ENCODE results near the gene ACHE. TPM values are rescaled to one million over a fixed set of nuclear protein-coding genes. Genes with fewer than 3 reads are reported as not detected.
"Not testable (repeated sequence)": the region's sequence is repeated elsewhere in the genome, so short reads cannot be mapped to it uniquely, and the experiment has no call there.

ACHE gene
- total and polyA plus RNA-seq, 2 experiments from 2014 or later = not detected

- in situ Hi-C loops (cut with MboI) = loop anchor here (25.0 kb wide), 1 partner anchor 399 kb away; the partner anchor contains the start of gene SPACDR
- Histone ChIP-seq H4K20me1 (ENCODE audit: insufficient read depth) (no peaks in the 10 kb centered on the region), H3K9me3 (ENCODE audit: low read depth) (no peaks in the 10 kb centered on the region), H3K4me3 (no peak overlapping the region), H3F3A (ENCODE audit: insufficient read depth) (peaks cover 13% of the 10 kb centered on the region), H3K4me1 (ENCODE audit: insufficient read depth) (no peaks in the 10 kb centered on the region), H3K36me3 (ENCODE audit: low read depth) (no peaks in the 10 kb centered on the region; the same call in 1 of the 2 replicates), H3K4me2 (ENCODE audit: unreplicated experiment) (no peak overlapping the region), H3K9ac (no peak overlapping the region), H3K27me3 (replicated peaks; ENCODE audit: insufficient read depth) (no peaks in the 10 kb centered on the region), H3K9me2 (ENCODE audit: insufficient read depth) (no peaks in the 10 kb centered on the region), H2AFZ (no peak overlapping the region), H3K79me2 (ENCODE audit: insufficient read depth) (no peaks in the 10 kb centered on the region), H3K27ac (no peak overlapping the region)
- no peak for DNase-seq
- TF ChIP-seq EZH2phosphoT487 (IDR thresholded peaks at IDR 0.05; ENCODE audit: insufficient read depth, low read depth) = no peak
- no peak for TF ChIP-seq EZH2 (IDR thresholded peaks at IDR 0.05; ENCODE audit: insufficient read depth, poor library complexity, severe bottlenecking)
- WGBS, 2 experiments (ENCODE audit: low coverage in 1 of 2, low lambda C conversion rate in 2 of 2, missing lambda C conversion rate in 2 of 2) = 86% methylated on average over 17 to 18 of the region's 18 CpGs
Measured at GRCh38 chr7:100860702-100861615, 34.7 kb downstream of the ACHE start.

GRCh38 chr7:100859856-100860255 is 35.8 kb downstream of the ACHE start:
- no peaks in the 10 kb centered on the region for H3K9me3 ChIP-seq (ENCODE audit: low read depth)
- no peak overlapping the region for H2AFZ ChIP-seq
- no peak overlapping the region for H3K4me3 ChIP-seq
- TF ChIP-seq EZH2phosphoT487 (IDR thresholded peaks at IDR 0.05; ENCODE audit: insufficient read depth, low read depth) (no peak), EZH2 (IDR thresholded peaks at IDR 0.05; ENCODE audit: insufficient read depth, poor library complexity, severe bottlenecking) (no peak)
- H3K4me2 ChIP-seq (ENCODE audit: unreplicated experiment) = no peak overlapping the region
- peaks cover 4% of the 10 kb centered on the region; the same call in 1 of the 2 replicates for H3F3A ChIP-seq (ENCODE audit: insufficient read depth)
- H3K79me2 ChIP-seq (ENCODE audit: insufficient read depth) = no peaks in the 10 kb centered on the region
- in situ Hi-C loops (cut with MboI) = loop anchor here (10.0 to 25.0 kb wide), 2 partner anchors 145 to 398 kb away; partner anchors contain the start of gene SPACDR
- H3K9ac ChIP-seq = no peak overlapping the region
- H3K9me2 ChIP-seq (ENCODE audit: insufficient read depth) = no peaks in the 10 kb centered on the region
- H3K36me3 ChIP-seq (ENCODE audit: low read depth) = no peaks in the 10 kb centered on the region; the same call in 1 of the 2 replicates
- H3K27ac ChIP-seq = no peak overlapping the region
- 84 to 86% methylated on average over 15 of the region's 15 CpGs for WGBS, 2 experiments (ENCODE audit: low coverage in 1 of 2, low lambda C conversion rate in 2 of 2, missing lambda C conversion rate in 2 of 2)
- DNase-seq = no peak
- no peaks in the 10 kb centered on the region for H4K20me1 ChIP-seq (ENCODE audit: insufficient read depth)
- no peaks in the 10 kb centered on the region for H3K27me3 ChIP-seq (replicated peaks; ENCODE audit: insufficient read depth)
- H3K4me1 ChIP-seq (ENCODE audit: insufficient read depth) = no peaks in the 10 kb centered on the region

GRCh38 chr7:100856871-100857282 is 38.8 kb downstream of the ACHE start:
- TF ChIP-seq EZH2 (IDR thresholded peaks at IDR 0.05; ENCODE audit: insufficient read depth, poor library complexity, severe bottlenecking) (no peak), EZH2phosphoT487 (IDR thresholded peaks at IDR 0.05; ENCODE audit: insufficient read depth, low read depth) (no peak)
- in situ Hi-C loops (cut with MboI) = loop anchor here (10.0 to 25.0 kb wide), 2 partner anchors 142 to 395 kb away; partner anchors contain the start of gene SPACDR

GRCh38 chr7:100855515-100855914 is 40.2 kb downstream of the ACHE start:
- no peaks in the 10 kb centered on the region for H3K9me2 ChIP-seq (ENCODE audit: insufficient read depth)
- in situ Hi-C loops (cut with MboI) = loop anchor here (10.0 to 25.0 kb wide), 2 partner anchors 141 to 393 kb away; partner anchors contain the start of gene SPACDR
- WGBS, 2 experiments (ENCODE audit: low coverage in 1 of 2, low lambda C conversion rate in 2 of 2, missing lambda C conversion rate in 2 of 2) = 89 to 90% methylated on average over 10 of the region's 10 CpGs
- no peaks in the 10 kb centered on the region for H3K36me3 ChIP-seq (ENCODE audit: low read depth)
- no peak overlapping the region for H3K4me3 ChIP-seq
- H3K27ac ChIP-seq = no peak overlapping the region
- no peaks in the 10 kb centered on the region for H3K4me1 ChIP-seq (ENCODE audit: insufficient read depth)
- no peak for TF ChIP-seq EZH2 (IDR thresholded peaks at IDR 0.05; ENCODE audit: insufficient read depth, poor library complexity, severe bottlenecking)
- H3K4me2 ChIP-seq (ENCODE audit: unreplicated experiment) = no peak overlapping the region
- DNase-seq = no peak
- no peak overlapping the region for H3K9ac ChIP-seq
- no peaks in the 10 kb centered on the region for H4K20me1 ChIP-seq (ENCODE audit: insufficient read depth)
- H3K27me3 ChIP-seq (replicated peaks; ENCODE audit: insufficient read depth) = no peaks in the 10 kb centered on the region
- no peaks in the 10 kb centered on the region for H3F3A ChIP-seq (ENCODE audit: insufficient read depth)
- no peak overlapping the region for H2AFZ ChIP-seq
- no peaks in the 10 kb centered on the region for H3K9me3 ChIP-seq (ENCODE audit: low read depth)
- H3K79me2 ChIP-seq (ENCODE audit: insufficient read depth) = 0 out of 2 replicates have a peak, but pooled peaks cover 3% of the 10 kb centered on the region

More at GRCh38 chr7:100856871-100857282, 38.8 kb downstream of the ACHE start:
- Histone ChIP-seq H3K4me1 (ENCODE audit: insufficient read depth) (no peaks in the 10 kb centered on the region), H3K4me3 (no peak overlapping the region), H3K79me2 (ENCODE audit: insufficient read depth) (0 out of 2 replicates have a peak, but pooled peaks cover 3% of the 10 kb centered on the region), H2AFZ (no peak overlapping the region), H3K27ac (no peak overlapping the region), H3K36me3 (ENCODE audit: low read depth) (no peaks in the 10 kb centered on the region; the same call in 1 of the 2 replicates), H3K27me3 (replicated peaks; ENCODE audit: insufficient read depth) (no peaks in the 10 kb centered on the region), H4K20me1 (ENCODE audit: insufficient read depth) (no peaks in the 10 kb centered on the region), H3F3A (ENCODE audit: insufficient read depth) (no peaks in the 10 kb centered on the region), H3K4me2 (ENCODE audit: unreplicated experiment) (no peak overlapping the region), H3K9ac (no peak overlapping the region), H3K9me2 (ENCODE audit: insufficient read depth) (no peaks in the 10 kb centered on the region), H3K9me3 (ENCODE audit: low read depth) (no peaks in the 10 kb centered on the region)
- WGBS, 2 experiments (ENCODE audit: low coverage in 1 of 2, low lambda C conversion rate in 2 of 2, missing lambda C conversion rate in 2 of 2) = 94 to 95% methylated on average over 14 to 16 of the region's 16 CpGs
- no peak for DNase-seq

- H3K4me1 ChIP-seq (ENCODE audit: insufficient read depth); H3K27ac ChIP-seq; H3F3A ChIP-seq (ENCODE audit: insufficient read depth); H3K4me3 ChIP-seq; H2AFZ ChIP-seq; H3K4me2 ChIP-seq (ENCODE audit: unreplicated experiment); H3K79me2 ChIP-seq (ENCODE audit: insufficient read depth); H3K9me2 ChIP-seq (ENCODE audit: insufficient read depth); DNase-seq; H3K36me3 ChIP-seq (ENCODE audit: low read depth); H3K9me3 ChIP-seq (ENCODE audit: low read depth); H4K20me1 ChIP-seq (ENCODE audit: insufficient read depth); H3K27me3 ChIP-seq (replicated peaks; ENCODE audit: insufficient read depth); H3K9ac ChIP-seq: not testable (repeated sequence)
- in situ Hi-C loops (cut with MboI) = loop anchor here (10.0 to 25.0 kb wide), 2 partner anchors 140 to 393 kb away; partner anchors contain the start of gene SPACDR
- 96 to 98% methylated on average over 9 of the region's 9 CpGs for WGBS, 2 experiments (ENCODE audit: low coverage in 1 of 2, low lambda C conversion rate in 2 of 2, missing lambda C conversion rate in 2 of 2)
Measured at GRCh38 chr7:100854899-100855298, 40.8 kb downstream of the ACHE start.
